HG03521 (cell line): ENCODE data around the gene SPECC1L.

ENCODE experiments used
- ATAC-seq: cut with Tn5 transposase; IDR thresholded peaks from one replicate; pipeline ENCODE4 v1.9.1; 2021; ENCODE audit warnings: mild to moderate bottlenecking, moderate library complexity; ENCODE audit not compliant: unreplicated experiment

SPECC1L gene

DNA sequence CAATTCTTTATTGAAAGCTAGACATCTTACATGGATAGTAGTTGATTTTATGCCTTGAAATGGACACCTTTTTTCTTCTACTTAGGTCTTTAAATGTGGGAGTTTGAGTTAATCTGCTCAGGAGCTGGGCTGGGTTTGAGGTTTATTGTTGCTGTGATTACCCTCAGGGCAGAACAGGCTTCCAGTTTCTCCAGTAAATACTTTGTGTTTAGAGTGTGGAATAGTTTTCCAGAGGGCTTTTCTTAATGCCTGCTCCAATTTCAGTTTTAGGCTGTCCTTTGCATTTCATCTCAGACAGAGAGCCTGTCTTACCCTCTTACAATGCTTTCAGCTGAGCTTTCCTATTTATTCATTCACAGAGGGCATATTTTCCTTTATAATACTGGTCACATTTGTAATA lies 86.9 kb downstream of the SPECC1L start:
- ATAC-seq: no peak

DNA sequence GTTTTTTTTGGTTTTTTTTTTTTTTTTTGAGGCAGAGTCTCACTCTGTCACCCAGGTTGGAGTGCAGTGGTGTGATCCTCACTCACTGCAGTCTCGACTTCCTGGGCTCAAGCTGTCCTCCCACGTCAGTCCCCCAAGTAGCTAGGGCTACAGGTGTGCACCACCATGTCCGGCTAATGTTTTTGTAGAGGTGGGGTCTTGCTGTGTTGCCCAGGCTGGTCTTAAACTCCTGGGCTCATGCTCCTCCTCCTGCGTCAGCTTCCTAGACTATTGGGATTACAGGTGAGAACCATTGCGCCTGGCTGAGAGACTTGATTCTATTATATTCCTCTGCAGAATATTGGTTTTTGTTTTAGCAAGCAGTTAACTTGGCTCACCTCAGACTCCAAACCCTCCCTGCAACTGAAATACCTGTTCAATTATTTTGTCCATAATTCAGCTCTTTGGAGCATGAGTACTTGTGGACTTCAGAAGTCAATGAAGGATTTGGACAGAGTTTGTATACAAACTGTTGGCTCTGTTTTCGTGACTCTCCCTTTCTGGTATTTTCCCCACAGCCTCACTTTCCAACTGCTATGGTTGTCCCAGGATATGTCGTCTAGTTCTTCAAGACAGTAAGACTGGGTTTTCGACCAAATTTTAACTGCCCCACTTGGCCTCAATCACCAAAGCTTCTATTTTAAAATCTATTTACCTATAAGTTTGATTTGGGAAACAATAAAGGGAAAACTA lies 87.6 kb downstream of the SPECC1L start:
- no peak for ATAC-seq

GRCh38 chr22:24359452-24360120 lies 89.0 kb downstream of the SPECC1L start:
- no peak for ATAC-seq

- ATAC-seq: no peak
Observed at GRCh38 chr22:24361976-24362646, 91.5 kb downstream of the SPECC1L start.

DNA sequence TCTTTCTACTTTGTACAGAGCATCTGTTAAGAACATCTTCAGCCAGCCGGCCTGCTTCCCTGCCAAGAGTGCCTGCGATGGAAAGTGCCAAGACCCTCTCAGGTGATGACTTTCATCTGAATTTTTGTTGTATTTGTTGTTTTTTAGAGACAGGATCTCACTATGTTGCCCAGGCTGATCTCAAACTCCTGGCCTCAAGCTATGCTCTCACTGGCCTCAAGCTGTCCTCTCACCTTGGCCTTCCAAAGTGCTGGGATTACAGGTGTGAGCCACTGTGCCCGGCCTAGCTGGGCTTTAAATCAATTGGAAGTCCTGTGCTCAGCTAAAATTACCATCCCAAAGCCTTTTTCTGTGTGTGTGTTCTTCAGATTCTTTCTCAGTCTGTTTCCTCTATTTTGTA lies 92.6 kb downstream of the SPECC1L start:
- no peak for ATAC-seq

DNA sequence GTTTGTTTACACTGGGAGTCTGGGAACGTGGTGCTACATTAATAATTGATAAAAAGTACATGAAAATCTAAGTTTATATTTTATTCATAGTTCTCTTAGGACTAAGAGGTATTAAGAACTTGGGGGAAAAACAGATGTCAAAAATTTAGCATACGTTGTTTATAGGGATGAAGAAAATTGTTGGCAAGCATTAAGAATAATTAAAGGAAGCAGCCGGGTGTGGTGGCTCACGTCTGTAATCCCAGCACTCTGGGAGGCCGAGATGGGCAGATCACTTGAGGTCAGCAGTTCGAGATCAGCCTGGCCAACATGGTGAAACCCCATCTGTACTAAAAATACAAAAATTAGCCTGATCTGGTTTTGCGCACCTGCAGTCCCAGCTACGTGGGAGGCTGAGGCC lies 96.1 kb downstream of the SPECC1L start:
- no peak for ATAC-seq

DNA sequence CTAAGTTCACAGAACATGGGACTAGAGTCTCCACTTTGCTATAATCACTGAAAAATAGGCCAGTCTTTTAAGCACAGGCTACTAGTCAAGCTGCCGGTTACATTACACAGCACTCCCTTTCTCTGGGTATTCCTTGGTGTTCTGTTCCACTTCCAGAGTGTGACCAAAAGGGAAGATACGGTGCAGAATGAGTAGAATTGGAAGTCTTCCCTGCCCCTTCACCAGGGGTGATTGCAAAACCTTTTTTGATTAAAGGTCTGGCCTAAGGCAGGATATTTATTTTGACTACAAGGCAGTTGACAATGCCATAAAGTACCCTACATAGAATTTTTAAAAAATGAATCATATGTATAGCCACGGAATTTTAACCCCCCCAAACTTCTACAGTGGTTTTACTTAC lies 97.2 kb downstream of the SPECC1L start:
- no peak for ATAC-seq

GRCh38 chr22:24370401-24370800 lies 99.8 kb downstream of the SPECC1L start:
- ATAC-seq: no peak

DNA sequence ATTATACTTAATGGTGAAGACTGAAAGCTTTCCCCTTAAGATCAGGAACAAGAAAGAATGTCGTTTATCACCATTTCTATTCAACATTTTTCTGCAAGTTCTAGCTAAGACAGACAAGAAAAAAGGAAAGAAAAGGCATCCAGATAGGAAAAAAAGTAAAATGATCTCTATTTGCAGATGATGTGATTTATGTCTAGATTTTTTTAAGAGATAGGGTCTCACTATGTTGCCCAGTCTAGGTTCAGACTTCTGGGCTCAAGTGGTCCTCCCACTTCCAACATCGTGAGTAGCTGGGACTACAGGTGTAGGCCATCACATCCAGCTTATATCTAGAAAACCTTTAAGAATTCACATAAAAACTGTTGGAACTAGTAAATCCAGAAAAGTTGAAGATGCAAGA lies 105.4 kb downstream of the SPECC1L start:
- no peak for ATAC-seq

GRCh38 chr22:24376586-24376985 lies 106.0 kb downstream of the SPECC1L start:
- ATAC-seq: no peak

GRCh38 chr22:24379536-24379935 lies 108.9 kb downstream of the SPECC1L start:
- ATAC-seq: no peak

DNA sequence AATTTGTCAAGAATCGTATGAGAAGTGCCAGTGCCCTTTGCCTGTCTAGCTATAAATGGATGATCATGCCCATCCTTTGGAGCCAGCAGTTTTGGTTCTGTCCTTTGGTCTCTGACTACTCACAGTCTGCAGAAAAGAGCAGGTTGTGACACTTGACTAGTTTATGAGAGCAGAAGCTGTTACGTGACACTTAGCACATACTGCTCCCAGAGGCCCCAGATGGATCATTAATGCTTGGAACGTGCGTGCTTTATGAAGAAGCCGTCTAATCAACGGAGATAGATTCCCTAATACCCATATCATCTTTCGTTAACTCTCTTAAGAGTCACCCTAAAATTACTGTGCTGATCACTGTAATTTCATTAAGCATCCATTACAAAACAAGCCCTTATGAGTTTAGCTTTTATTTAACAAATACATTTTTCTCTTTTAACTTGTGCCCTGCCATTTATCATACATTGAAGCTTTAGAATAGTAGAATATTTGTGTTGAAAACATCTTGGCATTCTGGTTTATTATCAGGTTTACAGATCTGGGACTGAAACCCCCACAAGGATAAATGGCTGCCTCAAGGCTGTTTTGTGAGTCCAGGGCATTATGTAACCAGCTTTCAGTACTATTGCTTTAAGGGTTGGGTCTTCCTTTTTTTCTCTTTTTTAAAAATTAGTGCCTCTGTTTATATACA lies 109.7 kb downstream of the SPECC1L start:
- ATAC-seq: no peak

DNA sequence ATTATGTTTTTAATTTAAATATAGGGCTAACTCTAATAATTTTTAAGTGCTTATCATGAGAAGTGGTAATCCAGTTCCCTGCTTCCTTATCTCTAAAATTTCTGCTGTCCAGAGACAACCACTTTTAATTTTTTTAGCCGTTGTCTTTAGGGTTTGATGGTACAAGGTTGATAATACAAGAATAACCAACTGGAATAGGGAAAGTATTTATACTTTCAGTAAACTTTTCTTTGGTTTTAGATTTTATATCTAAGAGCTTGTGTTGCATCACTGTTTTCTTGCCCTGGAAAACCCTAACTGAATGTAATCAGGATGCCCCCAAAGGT lies 110.2 kb downstream of the SPECC1L start:
- no peak for ATAC-seq

DNA sequence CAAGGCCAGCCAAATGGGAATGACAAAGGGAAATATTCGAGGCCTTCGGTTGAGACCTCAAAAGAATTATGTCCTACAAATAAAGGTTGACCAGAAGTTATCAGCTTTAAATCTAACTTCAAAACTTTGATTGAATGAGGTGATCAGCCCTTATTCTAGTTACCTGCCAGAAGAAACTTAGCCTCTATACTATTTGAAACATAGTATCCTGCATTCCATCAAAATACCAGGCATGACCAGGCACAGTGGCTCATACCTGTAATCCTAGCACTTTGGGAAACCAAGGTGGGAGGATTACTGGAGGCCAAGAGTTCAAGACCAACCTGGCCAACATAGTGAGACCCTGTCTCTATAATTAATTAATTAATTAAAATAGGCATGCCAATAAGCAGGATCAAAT lies 112.4 kb downstream of the SPECC1L start:
- no peak for ATAC-seq

DNA sequence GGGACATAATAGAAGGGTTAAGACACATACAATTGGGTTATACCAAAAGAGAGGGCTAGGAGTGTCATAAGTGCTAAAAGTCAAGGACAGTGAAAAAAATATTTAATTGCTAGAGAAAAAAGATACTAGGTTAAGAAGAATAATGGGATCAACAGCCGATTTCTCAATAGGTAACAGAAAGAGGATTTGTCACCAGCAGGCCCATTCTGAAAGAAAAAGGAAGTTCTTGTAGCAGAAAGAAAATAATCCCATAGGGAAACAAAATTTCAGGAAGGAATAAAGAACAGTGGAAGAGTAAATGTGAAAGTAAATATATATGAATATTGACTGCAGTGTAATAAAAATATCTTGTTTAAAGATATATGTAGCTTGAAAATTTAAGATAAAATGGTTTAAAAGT lies 113.5 kb downstream of the SPECC1L start:
- no peak for ATAC-seq

GRCh38 chr22:24386937-24387471 lies 116.4 kb downstream of the SPECC1L start:
- no peak for ATAC-seq

GRCh38 chr22:24389680-24390079 lies 119.0 kb downstream of the SPECC1L start:
- ATAC-seq: no peak

DNA sequence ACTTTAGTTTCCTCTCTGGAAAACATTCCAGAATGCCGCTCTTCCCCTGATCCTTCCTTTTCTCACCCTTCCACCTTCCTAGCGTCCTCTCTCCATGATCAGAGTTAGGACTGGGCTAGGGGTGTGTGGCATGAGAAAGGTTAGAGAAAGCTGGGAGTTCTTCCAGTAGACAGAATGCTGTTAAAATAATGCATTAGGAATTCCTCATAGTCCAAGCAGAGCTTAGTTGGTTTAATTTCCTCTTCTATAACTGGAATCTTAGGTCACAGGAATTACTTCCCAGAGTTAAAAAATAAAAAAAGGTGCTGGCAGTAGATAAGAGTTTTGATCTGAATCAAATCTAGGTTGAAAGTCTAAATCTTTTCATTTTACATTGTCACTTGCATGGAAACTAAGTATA lies 119.5 kb downstream of the SPECC1L start:
- no peak for ATAC-seq

DNA sequence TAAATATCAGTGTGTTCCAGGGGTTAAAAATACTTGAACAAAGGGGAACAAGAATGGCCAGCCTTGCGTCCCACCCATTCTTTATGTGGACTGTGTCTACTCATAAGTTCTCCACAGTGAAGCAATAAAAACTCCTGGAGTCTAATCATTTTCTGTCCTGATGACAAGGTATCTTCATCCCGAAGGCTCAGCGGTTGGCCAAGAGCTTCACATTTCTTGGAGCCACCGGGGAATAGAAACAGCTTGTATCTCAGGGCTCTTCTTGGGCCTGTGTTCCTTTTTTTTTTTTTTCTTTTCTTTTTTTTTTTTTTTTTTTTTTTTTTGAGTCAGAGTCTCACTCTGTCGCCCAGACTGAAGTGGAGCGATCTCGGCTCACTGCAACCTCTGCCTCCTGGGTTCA lies 119.9 kb downstream of the SPECC1L start:
- no peak for ATAC-seq

DNA sequence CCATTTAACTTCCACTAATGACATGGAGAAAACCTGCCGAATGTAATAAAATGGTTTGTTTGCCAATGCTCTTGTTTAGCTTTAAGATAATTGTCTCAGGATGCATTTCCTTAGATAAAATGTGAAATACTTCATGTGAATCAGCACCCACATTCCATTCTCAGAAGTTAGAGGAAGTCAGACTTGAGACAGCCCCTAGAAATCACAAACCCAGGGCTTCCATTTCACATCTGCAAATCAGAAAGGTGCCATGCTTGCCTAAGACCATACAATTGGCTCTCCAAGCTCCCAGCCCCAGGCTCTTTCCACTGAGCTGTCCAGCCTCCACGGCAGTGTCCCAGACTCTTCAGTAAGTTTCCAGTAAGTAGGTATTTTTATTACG lies 121.2 kb downstream of the SPECC1L start:
- ATAC-seq: no peak

DNA sequence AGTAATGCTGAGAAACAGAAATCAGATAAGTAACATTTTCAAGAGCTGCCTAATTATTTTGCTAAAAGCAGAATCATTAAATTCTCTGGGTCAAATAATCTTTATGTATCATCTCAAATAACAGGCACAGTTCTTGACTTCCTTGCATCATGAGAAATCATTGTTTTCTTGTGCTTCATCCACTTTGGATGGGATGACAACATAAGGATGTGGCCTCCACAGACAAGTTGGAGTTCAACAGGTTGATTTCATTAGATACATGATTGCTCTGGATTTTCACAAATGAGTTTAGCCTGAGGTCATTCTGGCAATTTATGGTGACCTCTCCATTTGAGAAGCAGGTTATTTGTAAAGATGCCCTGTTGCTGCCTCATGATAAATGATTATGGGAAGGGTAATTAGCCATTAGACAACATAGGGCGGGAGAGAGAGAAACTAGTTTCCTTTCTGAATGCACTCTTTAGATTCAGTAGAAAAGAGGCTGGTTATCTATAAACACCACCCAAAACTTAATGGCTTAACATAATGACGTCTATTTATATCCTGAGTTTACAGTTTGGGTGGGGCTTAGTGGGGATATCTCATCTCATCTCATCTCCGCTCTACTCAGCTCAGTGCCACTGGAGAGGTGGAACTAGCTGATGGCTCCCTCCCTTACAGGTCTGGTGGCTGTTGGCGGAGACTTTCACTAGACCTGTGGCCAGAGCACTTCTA lies 121.7 kb downstream of the SPECC1L start:
- no peak for ATAC-seq
